Stimulated activated naive CD8-positive, alpha-beta T cell treated with anti-CD3 and anti-CD28 coated beads, Interleukin-15, Interleukin-2, amounts not matched to agents 100 U/mL and 50 U/mL, for 24 hours (primary cell): ENCODE results near the gene KDM4D.
"Not testable (repeated sequence)": the region's sequence is repeated elsewhere in the genome, so short reads cannot be mapped to it uniquely, and the experiment has no call there.

Source experiments
- ATAC-seq: fragments of 150-1000 bp; cut with Tn5 transposase; one replicate; pipeline ENCODE4 v1.10.0; 2021
- DNase-seq: peaks from one replicate; pipeline ENCODE4 v3.0.0; 2021

KDM4D gene

DNA sequence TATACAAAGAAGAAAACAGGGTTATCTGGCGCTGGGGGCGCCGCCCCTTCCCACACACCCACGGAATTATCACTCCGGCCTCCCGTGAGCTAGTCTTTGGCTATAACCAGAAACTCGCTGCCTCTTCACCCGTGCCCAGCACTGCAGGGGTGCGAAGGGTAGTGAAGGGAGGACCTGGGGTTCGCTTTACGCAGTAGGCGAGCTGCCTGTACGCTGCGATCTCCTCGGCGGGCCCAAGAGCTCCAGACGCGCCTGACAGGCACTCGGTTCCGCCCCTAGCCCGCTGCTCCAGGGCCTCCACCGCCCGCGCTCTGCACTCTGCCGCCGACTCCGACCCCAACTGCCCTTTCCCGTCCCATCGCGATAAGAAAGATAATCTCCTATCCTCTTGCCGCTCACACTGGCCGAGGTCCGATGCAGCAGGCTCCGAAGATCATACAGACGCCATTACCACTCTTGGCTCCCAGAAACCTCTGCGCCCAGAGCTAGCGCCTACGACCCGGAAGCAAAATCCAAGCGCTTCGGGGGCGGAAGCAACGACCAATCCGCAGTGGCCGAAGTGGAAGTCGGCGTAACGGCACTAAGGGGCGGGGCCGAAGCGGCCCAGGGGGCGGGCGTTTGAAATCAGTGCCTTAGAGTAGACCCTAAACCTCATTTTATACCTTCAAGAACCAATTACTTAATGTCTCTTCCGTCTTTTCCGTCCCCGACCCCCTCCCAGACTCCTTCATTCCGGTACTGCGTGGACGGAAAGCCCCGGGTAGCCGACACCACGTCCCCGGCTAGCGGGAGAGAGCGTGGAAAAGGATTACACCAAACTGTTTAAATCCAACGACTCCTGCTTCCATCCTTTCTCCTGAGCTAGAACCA, at the start of gene KDM4D, which contains the start of gene CWC15:
TSS of gene KDM4D (plus strand) at position 611 of the 870 bp plus-strand sequence. CDS start 23,664 bp downstream, outside the sequence.
TSS of gene CWC15 (minus strand) at position 458 of the 870 bp plus-strand sequence. CDS start 1,371 bp downstream, outside the sequence.
- DNase-seq (peak; percentile 95), ATAC-seq (peak; percentile 100)

DNA sequence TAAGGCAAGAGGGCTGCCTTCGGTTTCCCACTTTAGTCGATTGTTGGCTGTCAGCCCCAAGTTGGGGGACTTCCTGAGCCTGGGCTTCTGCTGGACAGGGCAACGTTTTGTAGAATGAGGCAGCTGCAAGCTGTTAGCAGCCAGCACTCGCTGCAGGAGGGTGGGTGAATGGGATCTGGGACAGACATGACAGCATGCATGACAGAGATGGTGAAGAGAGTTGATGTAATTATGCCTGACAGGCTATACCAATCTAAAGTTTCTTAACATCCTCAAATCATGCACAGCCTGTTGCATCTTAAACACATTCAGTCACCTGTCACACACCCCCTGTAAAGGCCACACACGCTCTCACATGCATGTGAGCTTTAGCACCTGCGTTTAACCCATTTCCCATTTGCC, 49.3 kb upstream of the KDM4D start:
- ATAC-seq, result no peak
- DNase-seq, result no peak

DNA sequence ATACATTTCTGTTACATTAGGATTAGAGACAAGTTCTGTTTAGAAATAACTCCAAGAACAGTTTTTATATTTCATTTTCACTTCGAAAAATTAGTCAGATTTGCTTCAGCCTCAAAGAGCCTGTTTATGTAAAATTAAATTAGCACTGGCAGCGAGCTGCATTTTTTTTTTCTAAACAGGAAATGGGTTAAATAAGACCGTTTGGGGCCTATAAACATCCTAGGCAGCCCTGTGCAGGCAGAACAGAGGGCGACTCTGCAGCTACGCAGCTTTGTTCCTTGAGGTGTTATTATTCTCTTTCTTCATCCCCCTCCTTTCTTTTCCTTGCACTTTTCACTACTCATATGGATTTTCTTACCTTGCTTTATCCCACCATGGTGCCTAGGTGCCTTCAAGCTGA, 48.9 kb upstream of the KDM4D start:
- DNase-seq (no peak), ATAC-seq (no peak)

DNA sequence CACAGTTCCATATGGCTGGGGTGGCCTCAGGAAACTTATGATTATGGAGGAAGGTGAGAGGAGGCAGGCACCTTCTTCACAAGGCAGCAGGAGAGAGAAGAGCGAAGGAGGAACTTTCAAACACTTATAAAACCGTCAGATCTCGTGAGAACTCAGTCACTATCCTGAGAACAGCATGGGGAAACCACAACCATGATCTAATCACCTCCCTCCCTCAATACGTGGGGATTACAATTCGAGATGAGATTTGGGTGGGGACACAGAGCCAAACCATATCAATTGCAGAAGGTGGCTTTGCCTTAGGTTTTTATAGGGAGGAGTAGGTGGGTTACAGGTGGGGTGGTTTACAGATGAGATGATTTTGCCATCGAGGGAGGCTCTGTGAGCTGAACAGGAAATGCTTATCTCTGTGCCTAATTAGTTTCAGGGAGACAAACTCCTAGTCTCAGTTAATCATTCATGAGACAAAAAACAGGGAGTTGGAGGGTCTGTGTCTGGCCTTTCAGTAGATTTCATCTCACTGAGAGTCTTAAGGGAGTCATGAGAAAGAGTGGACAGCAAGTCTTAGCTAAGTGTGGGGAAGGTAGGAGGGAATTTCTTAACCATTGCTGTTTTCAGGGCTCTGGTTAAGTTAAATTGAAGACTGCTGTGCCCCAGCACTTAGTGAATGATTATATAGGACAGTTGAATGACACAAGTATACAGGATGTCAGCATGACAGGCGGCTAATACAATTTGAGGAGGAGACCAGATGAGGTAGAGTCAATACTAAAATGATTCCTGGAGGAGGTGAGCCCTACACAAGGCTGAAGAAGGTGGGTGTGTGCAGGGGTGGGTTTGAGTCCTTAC, 47.9 kb upstream of the KDM4D start:
- no peak for ATAC-seq

DNA sequence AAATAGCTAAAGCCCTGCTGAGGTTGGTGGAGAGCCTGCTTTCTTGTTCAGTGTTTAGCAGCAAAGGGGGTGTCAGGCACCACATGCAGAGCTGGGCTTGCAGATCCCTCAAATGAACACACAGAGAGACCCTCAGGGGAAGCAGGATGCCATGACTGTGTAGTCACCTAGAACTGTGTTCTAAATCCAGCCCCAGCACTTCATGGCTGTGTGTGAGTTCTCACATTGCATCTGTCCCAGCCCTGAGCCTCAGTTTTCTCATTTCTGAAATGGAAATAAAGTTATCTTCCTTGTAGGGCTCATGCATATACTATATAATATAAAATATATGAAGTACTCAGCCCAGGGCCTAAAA, 47.3 kb upstream of the KDM4D start:
- DNase-seq (no peak), ATAC-seq (no peak)

More for the DNA sequence above, 47.9 kb upstream of the KDM4D start:
- DNase-seq, result no peak

DNA sequence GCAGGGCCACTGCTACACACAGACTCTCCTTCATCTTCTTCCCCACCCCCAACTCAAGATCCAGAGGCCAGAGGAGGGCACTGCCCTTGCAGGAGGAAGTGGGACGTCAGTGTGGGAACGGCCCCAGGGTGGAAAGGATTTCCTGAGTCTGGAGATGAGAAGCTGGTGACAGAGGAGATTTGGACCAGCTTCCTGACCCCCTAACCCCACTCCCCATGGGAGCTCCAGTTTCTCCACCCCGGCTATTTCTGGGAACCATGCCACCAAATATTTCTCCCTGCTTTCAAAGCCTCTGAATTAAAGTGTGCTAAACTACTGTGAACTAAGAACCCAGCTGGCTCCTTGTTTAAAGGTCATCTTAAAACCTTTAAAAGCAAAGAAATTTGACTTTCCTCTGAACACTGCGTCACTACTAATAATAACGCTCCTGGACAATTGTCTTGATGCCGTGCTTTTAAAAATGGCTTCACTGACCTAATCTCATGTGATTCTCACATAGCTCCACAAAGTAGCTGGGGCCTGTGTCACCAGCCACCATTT, 46.7 kb upstream of the KDM4D start:
- DNase-seq (no peak), ATAC-seq (no peak)

DNA sequence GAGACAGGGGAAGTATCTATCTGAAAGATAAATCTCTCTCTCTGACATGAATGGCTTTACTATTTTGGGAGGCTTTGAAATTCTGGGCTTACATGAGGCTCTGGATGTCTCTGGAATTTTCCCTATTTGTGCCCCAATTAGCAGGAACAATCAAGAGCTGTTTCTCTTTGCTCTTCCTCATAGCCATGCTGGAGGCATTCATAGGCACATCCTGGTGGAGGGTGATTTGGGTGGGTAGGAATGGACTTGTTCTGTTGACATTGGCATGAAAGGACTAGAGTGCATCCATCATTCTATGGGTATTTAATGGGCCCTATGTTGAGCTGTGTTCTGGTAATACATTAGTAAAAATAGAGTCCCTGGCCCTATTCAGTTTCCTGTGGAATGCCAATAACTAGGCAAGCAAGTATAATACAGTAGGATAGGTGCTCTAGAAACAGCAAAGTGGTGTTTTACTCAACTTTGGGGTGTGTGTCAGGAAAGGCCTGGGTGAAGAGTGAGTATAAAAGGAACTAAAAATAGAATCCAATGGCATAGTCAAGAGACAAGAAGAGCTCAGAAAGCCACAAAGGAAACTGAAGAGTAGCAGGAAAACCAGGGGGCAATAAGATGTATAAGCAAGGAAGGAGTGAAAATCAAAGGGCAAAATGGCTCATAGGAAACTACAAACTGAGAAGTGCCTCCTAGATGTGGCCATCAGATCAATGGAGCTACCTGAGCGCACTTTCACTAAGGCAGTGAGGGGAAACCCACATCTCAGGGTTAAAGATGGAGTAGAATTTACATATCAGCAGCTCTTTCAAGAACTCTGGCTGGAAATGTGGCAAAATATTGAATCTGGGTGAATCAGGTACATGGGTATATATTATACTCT, 45.2 kb upstream of the KDM4D start:
- ATAC-seq, result no peak

DNA sequence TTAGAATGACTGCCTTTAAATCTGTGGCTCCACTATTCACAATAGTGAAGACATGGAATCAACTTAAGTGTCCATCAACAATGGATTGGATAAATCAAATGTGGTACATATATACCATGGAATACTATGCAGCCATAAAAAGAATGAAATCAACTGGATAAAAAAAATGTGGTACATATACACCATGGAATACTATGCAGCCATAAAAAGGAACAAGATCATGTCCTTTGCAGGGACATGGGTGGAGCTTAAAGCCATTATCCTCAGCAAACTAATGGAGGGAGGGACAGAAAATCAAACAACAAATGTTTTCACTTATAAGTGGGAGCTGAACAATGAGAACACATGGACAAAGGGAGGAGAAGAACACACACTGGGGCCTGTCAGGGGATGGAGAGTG, 41.4 kb upstream of the KDM4D start:
- not testable (repeated sequence) for DNase-seq, ATAC-seq

More for the DNA sequence above, 45.2 kb upstream of the KDM4D start:
- no peak for DNase-seq

DNA sequence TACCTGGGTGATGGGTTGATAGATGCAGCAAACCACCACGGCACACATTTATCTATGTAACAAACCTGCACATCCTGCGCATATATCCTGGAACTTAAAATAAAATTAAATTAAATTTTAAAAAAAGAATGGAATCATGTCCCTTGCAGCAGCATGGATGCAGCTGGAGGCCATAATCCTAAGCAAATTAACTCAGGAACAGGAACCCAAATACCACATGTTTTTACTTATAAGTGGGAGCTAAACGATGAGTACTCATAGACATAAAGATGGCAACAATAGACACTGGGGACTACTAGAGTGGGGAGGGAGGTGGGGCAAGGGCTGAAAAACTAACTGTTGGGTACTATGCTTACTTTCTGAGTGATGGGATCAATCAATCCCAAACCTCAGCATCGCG, 41.0 kb upstream of the KDM4D start:
- DNase-seq (no peak), ATAC-seq (no peak)

DNA sequence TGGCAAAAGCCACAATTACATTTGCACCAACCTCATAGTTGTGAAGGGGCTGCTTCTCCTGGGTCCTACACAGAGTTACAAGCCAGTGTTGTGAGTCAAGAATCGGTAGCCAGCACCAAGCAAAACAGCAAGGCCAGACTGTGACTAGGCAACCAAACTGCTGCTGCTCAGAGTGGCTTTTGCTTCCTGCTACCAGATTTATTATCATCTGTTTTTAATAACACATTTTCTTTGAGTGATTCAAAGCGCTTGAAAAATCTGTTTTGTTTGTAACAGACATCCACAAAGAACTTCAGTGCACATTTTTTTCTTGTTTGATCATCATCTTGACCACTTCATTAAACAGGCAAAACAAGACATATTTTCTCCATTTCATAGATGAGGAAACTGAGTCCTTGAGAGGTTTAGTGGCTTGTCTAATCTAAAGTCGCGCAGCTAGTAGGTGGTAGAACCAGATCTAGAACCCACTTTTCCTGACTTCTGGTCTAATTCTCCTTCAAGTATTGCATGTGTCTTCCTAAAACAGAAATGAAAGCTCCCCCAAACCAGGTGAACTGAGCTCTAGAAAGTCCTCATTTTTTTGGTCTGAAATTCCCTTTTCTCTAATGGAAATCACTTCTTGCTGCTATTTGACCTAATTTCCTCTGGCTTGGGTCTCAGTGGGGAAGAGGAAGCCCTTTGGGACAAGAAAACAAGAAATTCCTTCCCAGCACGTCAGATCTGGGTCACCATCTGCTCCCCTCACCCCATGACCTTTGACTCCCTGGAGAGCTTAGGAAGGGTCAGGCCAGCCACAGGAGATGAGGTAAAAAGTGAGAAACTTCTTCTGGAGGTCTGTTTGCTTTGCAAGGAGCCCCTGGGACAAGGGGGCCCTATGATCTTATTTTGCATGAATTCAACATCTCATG, 40.0 kb upstream of the KDM4D start:
- DNase-seq, result no peak
- ATAC-seq, result no peak

DNA sequence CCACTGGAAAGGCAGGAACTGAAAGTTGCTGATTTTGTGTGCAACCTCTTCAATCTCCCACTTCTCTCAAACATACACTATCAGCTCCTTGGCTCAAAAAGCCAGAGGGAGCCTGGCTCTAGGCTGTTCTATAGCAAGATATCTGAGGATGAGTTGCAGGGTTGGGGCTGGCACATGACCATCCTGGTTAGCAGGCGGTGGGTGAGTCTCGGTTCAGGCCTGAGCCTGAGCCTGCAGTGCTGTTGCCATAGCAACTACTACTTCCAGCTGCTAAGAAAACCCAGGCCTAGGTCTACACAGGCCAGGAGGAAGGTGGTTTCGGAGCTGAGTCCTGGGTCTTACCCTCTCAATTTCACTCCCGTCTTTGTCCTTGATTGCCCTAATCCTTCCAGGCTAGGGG, 39.1 kb upstream of the KDM4D start:
- ATAC-seq, result peak; percentile 53

DNA sequence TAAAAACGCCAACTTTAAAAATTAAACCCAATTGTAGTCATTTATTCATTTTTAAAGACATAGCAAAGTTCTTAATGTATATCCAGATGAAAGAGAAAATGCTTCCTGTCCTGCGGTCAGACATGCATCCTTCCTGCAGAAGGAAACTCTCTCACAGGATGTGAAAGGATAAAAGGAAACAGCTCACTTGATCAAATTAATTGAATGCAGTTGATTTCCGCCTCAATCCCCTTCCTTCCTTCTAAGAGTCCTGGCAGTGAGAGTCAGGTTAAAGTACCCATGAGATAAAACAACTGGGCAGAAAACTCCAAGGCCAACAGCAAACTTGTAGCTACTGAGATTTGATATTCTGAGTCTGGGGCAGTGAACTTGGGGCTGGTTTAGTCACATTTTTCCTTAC, 38.7 kb upstream of the KDM4D start:
- no peak for DNase-seq
- no peak for ATAC-seq

More for the DNA sequence above, 39.1 kb upstream of the KDM4D start:
- no peak for DNase-seq

DNA sequence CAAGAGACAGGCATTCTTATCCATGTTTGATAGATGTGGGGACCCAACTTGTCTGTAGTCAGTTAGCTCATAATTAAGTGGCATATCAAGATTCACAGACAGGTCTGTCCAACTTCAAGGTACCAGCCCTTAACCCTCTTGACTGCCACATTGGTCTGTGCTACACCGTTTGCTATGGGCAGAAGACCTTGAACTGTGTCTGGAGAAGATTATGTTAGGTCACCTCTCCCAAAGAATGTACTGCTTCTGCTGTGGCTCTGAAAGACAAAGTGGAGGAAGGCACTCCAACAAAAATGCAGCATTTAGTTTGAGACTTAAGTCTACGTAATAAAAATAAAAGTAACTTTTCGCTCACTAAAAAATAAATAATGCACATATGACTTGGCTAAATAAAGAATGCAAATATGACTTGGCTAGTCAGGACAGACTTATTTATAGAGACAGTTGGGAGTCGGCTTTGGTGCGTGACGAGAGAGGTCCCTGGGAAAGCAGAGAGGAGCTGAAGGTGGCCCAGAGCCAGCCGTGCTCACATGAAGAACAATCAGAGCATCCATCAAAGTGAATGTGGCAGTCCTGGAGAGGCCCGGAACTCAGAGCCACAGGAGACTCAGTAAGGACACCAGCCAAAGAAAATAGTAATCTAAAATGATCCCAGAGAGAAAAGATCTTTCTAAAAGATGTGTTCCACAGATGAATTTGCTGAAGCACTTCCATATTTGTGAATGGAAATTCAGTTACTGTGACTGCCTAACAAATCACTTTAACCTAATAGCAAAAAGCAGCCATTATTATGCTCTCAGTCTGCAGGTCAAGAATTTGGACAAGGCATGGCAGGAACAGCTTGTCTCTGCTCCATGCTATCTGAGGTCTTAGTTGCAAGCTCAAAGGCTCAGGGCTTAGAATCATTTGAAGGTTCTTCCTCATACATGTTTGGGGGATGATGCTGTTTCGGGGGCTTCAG, 35.1 kb upstream of the KDM4D start:
- no peak for DNase-seq
- ATAC-seq, result no peak

DNA sequence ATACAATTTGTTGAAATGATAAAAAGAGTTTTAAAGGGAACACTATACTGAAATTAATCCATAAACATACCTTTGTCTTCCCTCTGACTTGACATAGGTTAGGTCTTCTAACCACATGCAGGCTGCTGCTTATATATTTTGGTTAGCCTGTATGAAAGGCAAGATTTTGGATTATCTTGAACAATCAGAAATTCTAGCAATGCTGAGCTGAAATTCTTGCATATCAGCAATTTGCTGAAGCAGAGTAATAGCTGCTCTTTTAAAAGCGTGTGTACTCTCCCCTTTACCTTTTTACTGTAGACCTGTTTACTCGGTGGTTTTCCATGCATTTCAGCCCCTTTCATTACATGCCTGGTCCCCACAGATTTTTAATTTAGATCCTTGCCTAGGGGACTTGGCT, 34.2 kb upstream of the KDM4D start:
- ATAC-seq, result no peak

DNA sequence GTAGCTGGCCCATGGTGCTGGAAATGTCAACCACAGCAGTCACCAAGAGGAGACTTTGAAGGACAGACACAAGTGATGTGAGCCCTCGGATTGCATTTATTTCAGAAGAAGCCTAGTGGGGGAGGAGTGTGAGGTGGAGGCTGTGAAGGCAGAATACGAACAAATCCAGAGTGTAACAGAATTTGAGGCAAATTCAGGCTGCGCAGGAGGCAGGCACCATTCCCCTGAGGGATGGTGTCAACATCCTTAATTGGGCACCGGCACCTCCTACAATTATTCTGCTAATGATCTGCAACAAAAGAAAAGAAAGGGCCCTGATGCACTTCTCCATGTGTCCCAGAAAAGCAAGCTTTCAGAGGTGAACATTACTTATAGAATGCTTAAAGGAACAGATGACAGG, 32.4 kb upstream of the KDM4D start:
- ATAC-seq (no peak), DNase-seq (no peak)

More for the DNA sequence above, 34.2 kb upstream of the KDM4D start:
- DNase-seq, result no peak

DNA sequence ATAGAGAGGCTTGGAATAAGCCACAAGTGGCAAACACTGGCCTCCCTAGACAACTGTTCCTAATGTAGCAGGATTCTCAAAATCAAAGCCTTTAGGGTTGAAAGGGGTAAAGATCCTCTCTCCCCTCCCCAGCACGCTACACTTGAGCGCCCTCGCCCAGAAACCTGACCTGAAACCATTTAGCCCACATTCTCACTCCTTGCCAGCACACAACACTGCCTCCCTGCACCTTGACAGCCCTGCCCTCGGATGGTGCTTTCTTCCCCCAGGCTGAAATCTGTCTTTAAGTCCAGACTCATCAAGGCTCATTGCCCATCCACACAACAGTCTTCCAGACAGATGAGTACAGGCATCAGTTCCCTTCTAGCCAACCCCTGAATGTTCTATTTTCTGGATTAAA, 26.7 kb upstream of the KDM4D start:
- DNase-seq (no peak), ATAC-seq (no peak)

DNA sequence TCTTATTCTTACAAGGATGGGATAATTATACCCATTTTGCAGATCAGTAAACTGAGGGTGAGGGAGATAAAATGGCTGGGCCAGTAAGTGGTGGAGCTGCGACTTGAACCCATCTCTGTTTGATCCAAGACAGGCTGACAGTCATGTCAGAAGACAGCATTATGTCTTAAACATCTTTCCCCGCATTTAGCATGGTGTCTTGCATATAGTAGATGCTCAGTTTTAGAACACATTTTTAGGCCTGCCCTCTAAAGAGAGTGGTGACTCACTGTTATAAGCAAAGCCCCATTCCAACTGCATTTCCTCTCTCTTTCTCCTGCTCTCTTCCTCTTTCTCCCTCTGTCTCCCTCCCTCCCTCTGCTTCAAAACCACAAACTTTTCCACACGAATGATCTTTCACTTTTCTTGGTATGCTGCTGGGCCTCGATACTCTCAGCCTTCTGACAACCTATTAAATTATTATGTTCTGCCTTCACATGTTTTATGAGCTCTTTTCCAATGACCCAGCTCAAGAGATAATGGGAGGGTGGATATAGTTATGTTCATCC, 25.4 kb upstream of the KDM4D start:
- no peak for DNase-seq
- no peak for ATAC-seq

DNA sequence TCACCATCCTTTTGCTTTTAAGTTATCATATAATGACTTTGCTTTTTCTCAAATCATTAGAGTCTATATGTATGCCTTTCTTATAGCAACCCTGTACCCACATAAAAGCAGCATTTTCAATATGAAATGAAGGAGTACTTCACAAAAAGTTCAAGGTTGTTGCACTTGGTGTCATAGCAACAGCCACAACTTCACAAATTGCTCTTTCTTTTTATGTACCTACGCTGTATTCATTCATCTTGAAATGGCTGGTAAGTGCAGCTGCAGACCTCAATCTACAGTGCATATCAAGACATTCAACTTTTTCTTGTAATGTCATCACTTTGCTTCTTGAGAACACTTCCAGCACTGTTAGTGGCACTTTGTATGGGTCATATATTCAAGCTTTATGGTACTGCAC, 18.8 kb upstream of the KDM4D start:
- ATAC-seq (no peak), DNase-seq (no peak)

DNA sequence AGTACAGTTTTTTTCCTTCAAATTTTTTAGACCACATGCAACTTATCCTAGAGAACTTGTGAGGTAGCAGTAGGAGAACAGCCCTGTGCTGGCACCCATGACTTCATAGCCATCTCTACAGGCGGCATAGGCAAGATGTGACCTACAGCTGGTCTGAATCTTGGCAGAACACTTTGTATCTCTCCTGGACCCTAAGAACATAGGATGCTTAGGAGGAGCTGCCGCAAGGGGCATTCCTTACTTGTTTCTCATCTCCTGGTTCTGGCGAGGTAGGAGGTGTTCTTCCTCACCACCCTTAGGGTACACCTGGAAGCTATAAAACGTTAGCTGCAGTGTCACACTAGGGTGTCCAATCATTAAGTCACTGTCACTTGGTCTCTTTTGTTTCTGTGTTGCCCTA, 16.5 kb upstream of the KDM4D start:
- ATAC-seq (no peak), DNase-seq (no peak)
